ENCODE measurements around the gene LRRC10B.

Gene LRRC10B

GRCh38 chr11:61509043-61510029 is 787 bp downstream of the LRRC10B start:
- peak; percentile 20 for DNase-seq (ENCODE audit: low read depth)

DNA sequence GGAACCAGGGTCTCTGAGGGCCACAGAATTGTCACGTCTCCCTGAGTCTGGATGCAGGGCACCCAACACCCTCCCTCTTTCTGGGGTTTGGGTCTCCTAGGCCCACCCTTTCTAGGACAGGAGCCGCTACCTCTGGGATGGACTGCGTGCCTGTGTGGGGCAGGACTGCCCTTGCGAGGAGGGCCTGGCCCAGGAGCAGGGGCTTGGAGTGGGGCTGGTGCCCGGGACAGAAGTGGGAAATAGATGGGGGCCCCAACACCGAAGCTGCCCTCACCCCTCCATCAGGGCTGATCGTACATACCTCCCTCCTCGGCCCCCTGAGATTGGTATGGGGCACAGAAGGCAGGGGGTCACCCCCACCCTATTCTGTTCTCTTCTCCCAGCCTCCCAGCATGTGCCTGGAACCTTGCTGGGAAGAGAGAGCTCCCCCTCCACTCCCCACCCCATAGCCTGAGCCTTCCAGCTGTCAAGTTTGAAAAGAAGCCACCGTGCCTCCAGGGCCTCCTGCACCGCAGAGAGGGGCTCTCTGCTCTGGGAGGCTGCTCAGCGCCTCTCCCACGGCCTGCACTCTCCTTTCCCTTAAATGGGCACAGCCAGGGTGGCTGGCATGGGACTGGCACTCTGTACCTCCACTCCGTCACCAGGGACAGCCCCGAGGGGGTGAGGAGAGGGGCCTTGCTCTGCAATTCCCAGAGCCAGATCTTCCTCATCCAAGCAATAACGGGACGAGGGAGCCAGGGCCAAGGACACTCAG is 1.8 kb downstream of the LRRC10B start:
- DNase-seq (ENCODE audit: low read depth) = no peak

GRCh38 chr11:61510974-61511373 is 2.4 kb downstream of the LRRC10B start:
- no peak for DNase-seq (ENCODE audit: low read depth)

DNA sequence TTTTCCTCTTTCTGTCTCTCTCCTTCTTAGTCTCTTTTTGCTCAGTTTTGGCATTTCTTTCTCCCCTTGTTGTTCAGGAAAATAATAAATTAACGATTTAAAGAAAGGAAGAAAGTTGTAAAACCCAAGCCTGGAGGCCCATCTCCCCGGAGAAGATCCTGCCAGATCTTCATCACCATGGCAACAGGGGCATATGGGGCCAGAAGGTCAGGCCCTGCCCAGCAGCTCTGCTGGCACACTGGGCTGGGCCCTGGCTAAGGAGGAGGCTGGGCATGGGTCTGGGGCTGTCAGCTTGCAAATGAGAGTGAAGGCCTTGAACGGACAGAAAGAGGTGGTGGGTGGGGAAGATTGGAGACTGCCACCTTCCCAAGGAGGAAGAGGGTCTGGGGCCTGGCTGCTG is 2.8 kb downstream of the LRRC10B start:
- DNase-seq (ENCODE audit: low read depth) = no peak

- no peak for DNase-seq (ENCODE audit: low read depth)
These were observed 3.9 kb downstream of the LRRC10B start for GRCh38 chr11:61512435-61512834.

- DNase-seq (ENCODE audit: low read depth) = no peak
These were observed 4.7 kb downstream of the LRRC10B start for GRCh38 chr11:61513143-61513765.

DNA sequence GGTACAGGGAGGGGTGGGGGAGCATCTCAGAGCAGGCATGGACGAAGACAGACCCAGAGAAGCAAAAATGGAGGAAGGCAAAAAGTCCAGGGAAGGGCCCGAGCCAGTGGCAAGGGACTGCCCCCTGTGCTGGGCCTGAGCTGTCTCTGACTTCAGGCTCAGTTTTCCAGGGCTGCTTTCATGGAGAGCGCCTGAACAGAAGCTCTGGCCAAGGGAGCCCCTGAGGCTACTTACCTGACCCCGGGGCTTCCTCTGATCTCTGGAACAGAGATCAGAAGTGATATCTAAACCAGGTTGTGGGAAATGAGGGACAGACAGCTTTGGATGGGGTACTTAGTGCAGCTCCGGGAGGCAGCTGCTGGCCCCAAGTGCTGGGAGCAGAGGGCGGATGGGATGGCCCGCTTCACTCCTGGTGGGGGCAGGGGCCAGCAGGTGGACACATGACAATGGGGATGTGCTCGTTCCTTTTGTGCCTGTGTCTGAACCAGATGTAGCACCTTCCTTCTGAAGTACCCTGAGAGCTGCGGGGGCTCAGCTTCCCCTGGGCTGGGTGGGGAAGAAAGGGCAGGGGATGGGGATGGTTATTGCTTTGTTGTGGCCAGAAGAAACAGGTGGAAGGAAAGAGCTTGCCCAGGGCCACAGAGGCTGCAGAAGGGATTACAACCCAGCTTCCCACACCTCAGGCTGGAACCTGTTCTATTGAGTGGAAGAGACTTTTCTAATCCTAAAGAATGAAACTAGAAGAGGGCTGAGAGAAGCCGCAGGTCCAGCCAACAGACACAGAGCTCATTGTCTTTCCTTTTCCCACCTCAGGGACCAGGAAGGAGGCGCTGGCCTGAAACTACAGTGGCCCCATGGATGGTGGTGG is 5.7 kb downstream of the LRRC10B start:
- DNase-seq (ENCODE audit: low read depth) = no peak

- DNase-seq (ENCODE audit: low read depth) = no peak
These were observed 7.1 kb downstream of the LRRC10B start for GRCh38 chr11:61515686-61516085.

- DNase-seq (ENCODE audit: low read depth) = no peak
These were observed 7.6 kb downstream of the LRRC10B start for GRCh38 chr11:61516191-61516590.

DNA sequence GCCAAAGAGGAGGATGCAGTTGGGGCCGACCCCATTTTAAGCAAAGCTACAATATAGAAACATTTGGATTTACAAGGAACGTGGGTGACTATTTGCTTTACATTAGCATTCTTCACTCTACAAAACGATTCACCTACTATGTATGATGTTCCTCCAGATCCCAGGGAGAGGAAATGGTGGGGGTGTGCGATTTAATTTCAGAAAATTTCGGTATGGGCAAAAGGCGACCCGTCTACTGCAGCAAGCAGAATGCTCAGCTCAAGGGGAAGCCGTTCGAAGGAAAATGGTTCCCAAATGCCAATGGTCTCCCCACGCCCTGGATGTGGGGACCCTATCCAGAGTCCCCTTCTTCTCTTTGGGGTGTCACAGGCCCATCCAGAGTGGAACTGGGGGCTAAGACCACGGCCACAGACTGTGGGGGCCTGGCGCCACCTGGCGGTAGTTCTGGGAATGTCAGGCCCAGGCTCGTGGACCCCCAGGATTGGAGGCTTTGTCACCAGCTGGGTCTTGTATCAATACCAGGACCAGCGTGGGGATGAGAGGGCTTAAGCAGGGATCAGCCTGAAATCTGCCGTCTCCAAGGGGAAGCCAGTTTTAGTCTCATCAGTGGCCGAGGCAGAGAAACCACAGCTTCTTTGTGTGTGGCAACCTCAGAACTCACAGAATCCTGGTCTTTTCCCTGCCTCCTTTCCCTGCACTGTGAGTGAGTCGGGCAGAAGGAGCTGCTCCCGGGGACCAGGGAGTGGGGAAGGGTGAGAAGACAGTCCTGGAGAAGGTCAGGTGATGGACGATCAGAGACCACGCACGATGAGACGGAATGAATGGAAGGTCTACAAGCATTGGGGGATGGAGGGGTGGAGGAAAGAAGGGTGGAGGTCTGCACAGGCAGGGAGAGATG is 8.4 kb downstream of the LRRC10B start:
- no peak for DNase-seq (ENCODE audit: low read depth)

DNA sequence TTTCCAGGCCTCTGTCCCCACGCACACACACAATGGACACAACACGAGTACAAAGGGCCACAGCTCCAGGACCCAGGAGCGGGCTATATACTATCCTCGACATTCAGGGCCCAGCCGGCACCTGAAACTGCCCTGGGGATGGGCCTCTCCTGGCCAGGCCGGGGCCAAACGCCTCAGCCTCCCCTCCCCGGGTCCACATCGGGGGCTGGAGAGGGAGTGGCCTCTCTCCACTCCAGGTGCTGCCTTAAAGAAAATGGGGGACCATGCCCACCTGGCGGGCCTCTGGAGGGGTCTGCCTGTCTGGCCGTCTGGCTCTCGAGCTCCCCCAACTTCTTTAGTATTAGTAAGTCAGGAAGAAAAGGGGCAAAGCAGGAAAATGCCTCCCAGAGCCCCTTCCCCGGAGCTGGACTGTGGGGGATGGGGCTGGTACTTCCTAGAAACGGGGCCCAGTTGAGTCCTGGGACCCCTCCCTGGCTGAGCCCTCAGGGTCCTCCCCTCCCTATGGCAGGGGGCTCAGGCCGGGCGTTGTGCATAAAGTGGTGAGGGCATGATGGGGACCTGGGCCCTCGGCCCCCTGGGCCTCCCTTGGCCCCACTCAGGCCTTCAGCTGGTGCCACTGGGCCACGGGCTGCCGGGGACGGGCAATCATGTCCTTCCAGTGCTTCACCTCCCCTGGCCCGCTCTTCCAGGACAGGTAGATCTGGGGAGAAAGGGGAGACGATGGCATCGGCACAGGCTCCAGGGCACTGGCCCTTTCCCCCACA is 9.7 kb downstream of the LRRC10B start:
- DNase-seq (ENCODE audit: low read depth) = no peak

DNA sequence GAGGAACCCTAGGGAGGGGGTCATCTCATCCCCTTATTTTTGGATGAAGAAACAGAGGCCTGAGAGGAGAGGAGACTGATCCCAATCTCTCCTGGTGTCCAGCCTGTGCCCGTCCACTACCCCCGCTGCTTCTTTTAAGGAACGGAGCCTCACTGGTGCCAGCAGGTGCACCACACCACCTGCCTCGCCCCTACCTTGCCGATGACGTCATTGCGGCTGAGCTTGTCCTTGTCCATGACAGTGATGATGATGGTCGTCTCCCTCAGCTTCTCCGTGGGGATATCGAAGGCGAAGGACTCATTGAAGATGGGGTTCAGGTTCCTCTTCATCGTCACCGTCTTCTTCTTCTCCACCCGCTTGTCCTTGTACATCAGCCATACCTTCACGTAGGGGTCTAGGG is 14.3 kb downstream of the LRRC10B start:
- DNase-seq (ENCODE audit: low read depth) = no peak

GRCh38 chr11:61524446-61524845 is 15.9 kb downstream of the LRRC10B start:
- no peak for DNase-seq (ENCODE audit: low read depth)

- DNase-seq (ENCODE audit: low read depth) = no peak
These were observed 16.5 kb downstream of the LRRC10B start for GRCh38 chr11:61524963-61525587.

GRCh38 chr11:61526229-61526628 is 17.7 kb downstream of the LRRC10B start:
- no peak for DNase-seq (ENCODE audit: low read depth)

- DNase-seq (ENCODE audit: low read depth) = no peak
These were observed 18.6 kb downstream of the LRRC10B start for GRCh38 chr11:61526956-61527731.

DNA sequence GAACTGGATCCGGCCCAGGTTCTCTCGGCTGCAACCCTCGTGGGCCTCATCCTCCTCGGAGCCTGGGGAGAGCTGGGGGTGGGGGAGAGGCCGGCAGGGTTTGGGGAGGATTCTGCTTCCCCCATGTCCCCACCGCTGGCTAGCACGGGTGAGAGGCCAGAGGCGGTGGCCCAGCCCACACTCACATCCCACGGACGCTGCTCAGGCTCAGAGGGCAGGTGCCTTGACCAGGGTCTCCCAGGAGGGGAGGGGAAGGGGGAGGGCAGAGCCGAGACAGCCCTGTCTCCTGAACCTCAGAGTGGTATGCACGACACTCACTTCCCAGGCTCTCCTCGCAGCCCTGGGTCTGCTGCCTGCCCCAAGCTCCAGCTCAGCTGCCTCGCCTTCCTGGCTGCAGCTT is 19.6 kb downstream of the LRRC10B start:
- no peak for DNase-seq (ENCODE audit: low read depth)

- no peak for DNase-seq (ENCODE audit: low read depth)
These were observed 21.1 kb downstream of the LRRC10B start for GRCh38 chr11:61529537-61530225.
